WTC11 (cell line): ENCODE results near the gene PIK3CB. TPM values are rescaled to one million over a fixed set of nuclear protein-coding genes. Genes with fewer than 3 reads are reported as not detected.

Experiments
- ATAC-seq: fragments of 200-7000 bp; cut with Tn5 transposase; 2 replicates; pipeline ENCODE4 v1.10.0; 2021; ENCODE audit warnings: mild to moderate bottlenecking, moderate library complexity
- CTCF ChIA-PET: fragments of 300-600 bp; sonication (Branson Sonifier 250); formaldehyde crosslinking; loops from one replicate; lab custom pipeline; 2021; ENCODE audit warnings: antibody characterized with exemption; lab: Charles Lee
- POLR2A ChIA-PET: fragments of 350-600 bp; sonication (Branson Sonifier 250); formaldehyde crosslinking; loops from one replicate; lab custom pipeline; 2021; ENCODE audit warnings: antibody characterized with exemption; lab: Charles Lee
- DNase-seq: peaks from one replicate; pipeline ENCODE4 v3.0.0; 2021; ENCODE audit warnings: low spot score
- H3K27ac Mint-ChIP-seq: 2 replicates; pipeline ENCODE4 v1.8.0; 2021; ENCODE audit warnings: mixed read lengths
- H3K27me3 Mint-ChIP-seq: 2 replicates; pipeline ENCODE4 v1.8.0; 2021; ENCODE audit warnings: low read depth, mild to moderate bottlenecking, moderate library complexity, mixed read lengths
- H3K36me3 Mint-ChIP-seq: 2 replicates; pipeline ENCODE4 v1.8.0; 2021; ENCODE audit warnings: mixed read lengths
- H3K4me1 Mint-ChIP-seq: 2 replicates; pipeline ENCODE4 v1.8.0; 2022; ENCODE audit warnings: mixed read lengths
- H3K4me3 Mint-ChIP-seq: 2 replicates; pipeline ENCODE4 v1.8.0; 2021; ENCODE audit warnings: mild to moderate bottlenecking, moderate library complexity, mixed read lengths
- H3K9me3 Mint-ChIP-seq: 2 replicates; pipeline ENCODE4 v1.8.0; 2021; ENCODE audit warnings: mixed read lengths
- CBFB ChIP-seq: sonication (generic); formaldehyde crosslinking; IDR thresholded peaks from 2 replicates; pipeline ENCODE4 v1.8.1; 2022; ENCODE audit warnings: mild to moderate bottlenecking, low read depth, missing genetic modification reagents
- FOXJ3 ChIP-seq: sonication (generic); formaldehyde crosslinking; IDR thresholded peaks from 2 replicates; pipeline ENCODE4 v1.9.0; 2021; ENCODE audit warnings: missing genetic modification reagents, mild to moderate bottlenecking, borderline replicate concordance
- GABPB1 ChIP-seq: sonication (generic); formaldehyde crosslinking; IDR thresholded peaks from 2 replicates; pipeline ENCODE4 v1.8.1; 2023; ENCODE audit warnings: mild to moderate bottlenecking, missing genetic modification reagents
- GRHL2 ChIP-seq: fragments of 250-450 bp; sonication (Bioruptor Pico); IDR thresholded peaks from 2 replicates; pipeline ENCODE4 v1.8.0; 2022; ENCODE audit warnings: mild to moderate bottlenecking, moderate library complexity; ENCODE audit not compliant: insufficient replicate concordance, severe bottlenecking
- TP53 ChIP-seq: sonication (generic); formaldehyde crosslinking; IDR thresholded peaks from 2 replicates; pipeline ENCODE4 v1.8.1; 2023; ENCODE audit warnings: mild to moderate bottlenecking, missing genetic modification reagents
- ZNF232 ChIP-seq: sonication (generic); formaldehyde crosslinking; IDR thresholded peaks from 2 replicates; pipeline ENCODE4 v1.8.0; 2022; ENCODE audit warnings: mild to moderate bottlenecking, missing genetic modification reagents
- ZNF423 ChIP-seq: fragments of 250-450 bp; sonication (Bioruptor Pico); IDR thresholded peaks from 2 replicates; pipeline ENCODE4 v2.1.2; 2022; ENCODE audit warnings: mild to moderate bottlenecking, moderate library complexity
- ZNF671 ChIP-seq: fragments of 250-450 bp; sonication (Bioruptor Pico); IDR thresholded peaks from 2 replicates; pipeline ENCODE4 v1.8.0; 2021; ENCODE audit warnings: mild to moderate bottlenecking
- total RNA-seq: library from RNA; stranded (reverse); gene quantifications from 3 replicates; pipeline ENCODE4 v1.2.3, GENCODE V29; 2021
- TF ChIP-seq, protein P1 (sequence below): fragments of 250-450 bp; sonication (Bioruptor Pico); IDR thresholded peaks from 2 replicates; pipeline ENCODE4 v1.9.0; 2021; ENCODE audit warnings: mild to moderate bottlenecking
- TF ChIP-seq, protein P2 (sequence below): fragments of 200-600 bp; IDR thresholded peaks from 2 replicates; pipeline ENCODE4 v1.8.0; 2022; ENCODE audit warnings: antibody characterized with exemption
- TF ChIP-seq, protein P3 (sequence below): fragments of 250-450 bp; sonication (Bioruptor Pico); IDR thresholded peaks from 2 replicates; pipeline ENCODE4 v2.1.2; 2022; ENCODE audit warnings: mild to moderate bottlenecking, moderate library complexity
- TF ChIP-seq, protein P4 (sequence below): fragments of 250-450 bp; sonication (Bioruptor Pico); IDR thresholded peaks from 2 replicates; pipeline ENCODE4 v1.9.0; 2021; ENCODE audit warnings: moderate library complexity, mild to moderate bottlenecking, inconsistent platforms, borderline replicate concordance
- TF ChIP-seq, protein P5 (sequence below): sonication (generic); formaldehyde crosslinking; IDR thresholded peaks from 2 replicates; pipeline ENCODE4 v1.8.1; 2022; ENCODE audit warnings: low read depth, missing genetic modification reagents, borderline replicate concordance
- TF ChIP-seq, protein P6 (sequence below): sonication (generic); formaldehyde crosslinking; IDR thresholded peaks from 2 replicates; pipeline ENCODE4 v1.8.1; 2023; ENCODE audit warnings: mild to moderate bottlenecking, missing genetic modification reagents, borderline replicate concordance
- TF ChIP-seq, protein P7 (sequence below): sonication (generic); formaldehyde crosslinking; IDR thresholded peaks from 2 replicates; pipeline ENCODE4 v1.8.1; 2023; ENCODE audit warnings: mild to moderate bottlenecking, missing genetic modification reagents
- TF ChIP-seq, protein P8 (sequence below): sonication (generic); formaldehyde crosslinking; conservative IDR thresholded peaks from 2 replicates; pipeline ENCODE4 v1.8.1; 2022; ENCODE audit warnings: mild to moderate bottlenecking, missing genetic modification reagents
- TF ChIP-seq, protein P9 (sequence below): fragments of 250-450 bp; sonication (Bioruptor Pico); conservative IDR thresholded peaks from 2 replicates; pipeline ENCODE4 v1.9.0; 2021; ENCODE audit warnings: mild to moderate bottlenecking

PIK3CB gene
- total RNA-seq, 1 experiment from 2014 or later, result 36.0 TPM

DNA sequence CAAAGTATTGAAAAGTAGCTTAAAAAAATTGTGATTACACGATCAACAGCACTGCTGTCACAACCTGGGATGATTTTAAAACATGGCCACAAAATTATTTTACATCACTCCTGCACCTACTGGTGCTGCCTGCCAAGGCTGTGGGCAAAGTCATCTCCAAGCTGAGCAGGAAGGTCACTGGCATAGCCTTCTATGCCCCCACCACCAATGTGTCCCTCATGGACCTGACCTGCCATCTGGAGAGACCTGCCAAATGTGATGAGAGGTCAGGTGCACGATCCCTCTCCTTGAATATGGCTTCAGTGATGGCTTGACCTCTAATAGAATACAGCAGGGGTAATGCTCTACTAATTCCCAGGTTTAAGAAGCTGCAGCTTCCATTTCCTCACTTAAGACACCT is 57.8 kb downstream of the PIK3CB start:
- peaks cover 13% of the 10 kb centered on the region for H3K4me1 Mint-ChIP-seq
- DNase-seq (no peak), ATAC-seq (no peak)
- H3K9me3 Mint-ChIP-seq, result no peaks in the 10 kb centered on the region
- H3K27ac Mint-ChIP-seq, result no peak overlapping the region
- TF ChIP-seq GABPB1 (CRISPR knock-in tag) (no peak), ZNF671 (no peak), ZNF232 (CRISPR knock-in tag) (no peak), ZNF423 (no peak), CBFB (CRISPR knock-in tag) (no peak), GRHL2 (no peak), TP53 (CRISPR knock-in tag) (no peak), FOXJ3 (CRISPR knock-in tag) (no peak)
- TF ChIP-seq, protein P1, sequence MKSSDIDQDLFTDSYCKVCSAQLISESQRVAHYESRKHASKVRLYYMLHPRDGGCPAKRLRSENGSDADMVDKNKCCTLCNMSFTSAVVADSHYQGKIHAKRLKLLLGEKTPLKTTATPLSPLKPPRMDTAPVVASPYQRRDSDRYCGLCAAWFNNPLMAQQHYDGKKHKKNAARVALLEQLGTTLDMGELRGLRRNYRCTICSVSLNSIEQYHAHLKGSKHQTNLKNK (CRISPR knock-in tag), result no peak
- TF ChIP-seq, protein P2, sequence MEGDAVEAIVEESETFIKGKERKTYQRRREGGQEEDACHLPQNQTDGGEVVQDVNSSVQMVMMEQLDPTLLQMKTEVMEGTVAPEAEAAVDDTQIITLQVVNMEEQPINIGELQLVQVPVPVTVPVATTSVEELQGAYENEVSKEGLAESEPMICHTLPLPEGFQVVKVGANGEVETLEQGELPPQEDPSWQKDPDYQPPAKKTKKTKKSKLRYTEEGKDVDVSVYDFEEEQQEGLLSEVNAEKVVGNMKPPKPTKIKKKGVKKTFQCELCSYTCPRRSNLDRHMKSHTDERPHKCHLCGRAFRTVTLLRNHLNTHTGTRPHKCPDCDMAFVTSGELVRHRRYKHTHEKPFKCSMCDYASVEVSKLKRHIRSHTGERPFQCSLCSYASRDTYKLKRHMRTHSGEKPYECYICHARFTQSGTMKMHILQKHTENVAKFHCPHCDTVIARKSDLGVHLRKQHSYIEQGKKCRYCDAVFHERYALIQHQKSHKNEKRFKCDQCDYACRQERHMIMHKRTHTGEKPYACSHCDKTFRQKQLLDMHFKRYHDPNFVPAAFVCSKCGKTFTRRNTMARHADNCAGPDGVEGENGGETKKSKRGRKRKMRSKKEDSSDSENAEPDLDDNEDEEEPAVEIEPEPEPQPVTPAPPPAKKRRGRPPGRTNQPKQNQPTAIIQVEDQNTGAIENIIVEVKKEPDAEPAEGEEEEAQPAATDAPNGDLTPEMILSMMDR, result no peak
- TF ChIP-seq, protein P3, sequence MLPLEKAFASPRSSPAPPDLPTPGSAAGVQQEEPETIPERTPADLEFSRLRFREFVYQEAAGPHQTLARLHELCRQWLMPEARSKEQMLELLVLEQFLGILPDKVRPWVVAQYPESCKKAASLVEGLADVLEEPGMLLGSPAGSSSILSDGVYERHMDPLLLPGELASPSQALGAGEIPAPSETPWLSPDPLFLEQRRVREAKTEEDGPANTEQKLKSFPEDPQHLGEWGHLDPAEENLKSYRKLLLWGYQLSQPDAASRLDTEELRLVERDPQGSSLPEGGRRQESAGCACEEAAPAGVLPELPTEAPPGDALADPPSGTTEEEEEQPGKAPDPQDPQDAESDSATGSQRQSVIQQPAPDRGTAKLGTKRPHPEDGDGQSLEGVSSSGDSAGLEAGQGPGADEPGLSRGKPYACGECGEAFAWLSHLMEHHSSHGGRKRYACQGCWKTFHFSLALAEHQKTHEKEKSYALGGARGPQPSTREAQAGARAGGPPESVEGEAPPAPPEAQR (CRISPR knock-in tag), result no peak
- TF ChIP-seq, protein P4, sequence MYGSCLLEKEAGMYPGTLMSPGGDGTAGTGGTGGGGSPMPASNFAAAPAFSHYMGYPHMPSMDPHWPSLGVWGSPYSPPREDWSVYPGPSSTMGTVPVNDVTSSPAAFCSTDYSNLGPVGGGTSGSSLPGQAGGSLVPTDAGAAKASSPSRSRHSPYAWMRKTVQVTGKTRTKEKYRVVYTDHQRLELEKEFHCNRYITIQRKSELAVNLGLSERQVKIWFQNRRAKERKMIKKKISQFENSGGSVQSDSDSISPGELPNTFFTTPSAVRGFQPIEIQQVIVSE (CRISPR knock-in tag), result no peak
- TF ChIP-seq, protein P5, sequence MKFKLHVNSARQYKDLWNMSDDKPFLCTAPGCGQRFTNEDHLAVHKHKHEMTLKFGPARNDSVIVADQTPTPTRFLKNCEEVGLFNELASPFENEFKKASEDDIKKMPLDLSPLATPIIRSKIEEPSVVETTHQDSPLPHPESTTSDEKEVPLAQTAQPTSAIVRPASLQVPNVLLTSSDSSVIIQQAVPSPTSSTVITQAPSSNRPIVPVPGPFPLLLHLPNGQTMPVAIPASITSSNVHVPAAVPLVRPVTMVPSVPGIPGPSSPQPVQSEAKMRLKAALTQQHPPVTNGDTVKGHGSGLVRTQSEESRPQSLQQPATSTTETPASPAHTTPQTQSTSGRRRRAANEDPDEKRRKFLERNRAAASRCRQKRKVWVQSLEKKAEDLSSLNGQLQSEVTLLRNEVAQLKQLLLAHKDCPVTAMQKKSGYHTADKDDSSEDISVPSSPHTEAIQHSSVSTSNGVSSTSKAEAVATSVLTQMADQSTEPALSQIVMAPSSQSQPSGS (CRISPR knock-in tag), result no peak
- TF ChIP-seq, protein P6, sequence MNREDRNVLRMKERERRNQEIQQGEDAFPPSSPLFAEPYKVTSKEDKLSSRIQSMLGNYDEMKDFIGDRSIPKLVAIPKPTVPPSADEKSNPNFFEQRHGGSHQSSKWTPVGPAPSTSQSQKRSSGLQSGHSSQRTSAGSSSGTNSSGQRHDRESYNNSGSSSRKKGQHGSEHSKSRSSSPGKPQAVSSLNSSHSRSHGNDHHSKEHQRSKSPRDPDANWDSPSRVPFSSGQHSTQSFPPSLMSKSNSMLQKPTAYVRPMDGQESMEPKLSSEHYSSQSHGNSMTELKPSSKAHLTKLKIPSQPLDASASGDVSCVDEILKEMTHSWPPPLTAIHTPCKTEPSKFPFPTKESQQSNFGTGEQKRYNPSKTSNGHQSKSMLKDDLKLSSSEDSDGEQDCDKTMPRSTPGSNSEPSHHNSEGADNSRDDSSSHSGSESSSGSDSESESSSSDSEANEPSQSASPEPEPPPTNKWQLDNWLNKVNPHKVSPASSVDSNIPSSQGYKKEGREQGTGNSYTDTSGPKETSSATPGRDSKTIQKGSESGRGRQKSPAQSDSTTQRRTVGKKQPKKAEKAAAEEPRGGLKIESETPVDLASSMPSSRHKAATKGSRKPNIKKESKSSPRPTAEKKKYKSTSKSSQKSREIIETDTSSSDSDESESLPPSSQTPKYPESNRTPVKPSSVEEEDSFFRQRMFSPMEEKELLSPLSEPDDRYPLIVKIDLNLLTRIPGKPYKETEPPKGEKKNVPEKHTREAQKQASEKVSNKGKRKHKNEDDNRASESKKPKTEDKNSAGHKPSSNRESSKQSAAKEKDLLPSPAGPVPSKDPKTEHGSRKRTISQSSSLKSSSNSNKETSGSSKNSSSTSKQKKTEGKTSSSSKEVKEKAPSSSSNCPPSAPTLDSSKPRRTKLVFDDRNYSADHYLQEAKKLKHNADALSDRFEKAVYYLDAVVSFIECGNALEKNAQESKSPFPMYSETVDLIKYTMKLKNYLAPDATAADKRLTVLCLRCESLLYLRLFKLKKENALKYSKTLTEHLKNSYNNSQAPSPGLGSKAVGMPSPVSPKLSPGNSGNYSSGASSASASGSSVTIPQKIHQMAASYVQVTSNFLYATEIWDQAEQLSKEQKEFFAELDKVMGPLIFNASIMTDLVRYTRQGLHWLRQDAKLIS (CRISPR knock-in tag), result no peak
- TF ChIP-seq, protein P7, sequence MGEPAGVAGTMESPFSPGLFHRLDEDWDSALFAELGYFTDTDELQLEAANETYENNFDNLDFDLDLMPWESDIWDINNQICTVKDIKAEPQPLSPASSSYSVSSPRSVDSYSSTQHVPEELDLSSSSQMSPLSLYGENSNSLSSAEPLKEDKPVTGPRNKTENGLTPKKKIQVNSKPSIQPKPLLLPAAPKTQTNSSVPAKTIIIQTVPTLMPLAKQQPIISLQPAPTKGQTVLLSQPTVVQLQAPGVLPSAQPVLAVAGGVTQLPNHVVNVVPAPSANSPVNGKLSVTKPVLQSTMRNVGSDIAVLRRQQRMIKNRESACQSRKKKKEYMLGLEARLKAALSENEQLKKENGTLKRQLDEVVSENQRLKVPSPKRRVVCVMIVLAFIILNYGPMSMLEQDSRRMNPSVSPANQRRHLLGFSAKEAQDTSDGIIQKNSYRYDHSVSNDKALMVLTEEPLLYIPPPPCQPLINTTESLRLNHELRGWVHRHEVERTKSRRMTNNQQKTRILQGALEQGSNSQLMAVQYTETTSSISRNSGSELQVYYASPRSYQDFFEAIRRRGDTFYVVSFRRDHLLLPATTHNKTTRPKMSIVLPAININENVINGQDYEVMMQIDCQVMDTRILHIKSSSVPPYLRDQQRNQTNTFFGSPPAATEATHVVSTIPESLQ (CRISPR knock-in tag), result no peak
- TF ChIP-seq, protein P8, sequence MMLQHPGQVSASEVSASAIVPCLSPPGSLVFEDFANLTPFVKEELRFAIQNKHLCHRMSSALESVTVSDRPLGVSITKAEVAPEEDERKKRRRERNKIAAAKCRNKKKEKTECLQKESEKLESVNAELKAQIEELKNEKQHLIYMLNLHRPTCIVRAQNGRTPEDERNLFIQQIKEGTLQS (CRISPR knock-in tag), result no peak
- TF ChIP-seq, protein P9, sequence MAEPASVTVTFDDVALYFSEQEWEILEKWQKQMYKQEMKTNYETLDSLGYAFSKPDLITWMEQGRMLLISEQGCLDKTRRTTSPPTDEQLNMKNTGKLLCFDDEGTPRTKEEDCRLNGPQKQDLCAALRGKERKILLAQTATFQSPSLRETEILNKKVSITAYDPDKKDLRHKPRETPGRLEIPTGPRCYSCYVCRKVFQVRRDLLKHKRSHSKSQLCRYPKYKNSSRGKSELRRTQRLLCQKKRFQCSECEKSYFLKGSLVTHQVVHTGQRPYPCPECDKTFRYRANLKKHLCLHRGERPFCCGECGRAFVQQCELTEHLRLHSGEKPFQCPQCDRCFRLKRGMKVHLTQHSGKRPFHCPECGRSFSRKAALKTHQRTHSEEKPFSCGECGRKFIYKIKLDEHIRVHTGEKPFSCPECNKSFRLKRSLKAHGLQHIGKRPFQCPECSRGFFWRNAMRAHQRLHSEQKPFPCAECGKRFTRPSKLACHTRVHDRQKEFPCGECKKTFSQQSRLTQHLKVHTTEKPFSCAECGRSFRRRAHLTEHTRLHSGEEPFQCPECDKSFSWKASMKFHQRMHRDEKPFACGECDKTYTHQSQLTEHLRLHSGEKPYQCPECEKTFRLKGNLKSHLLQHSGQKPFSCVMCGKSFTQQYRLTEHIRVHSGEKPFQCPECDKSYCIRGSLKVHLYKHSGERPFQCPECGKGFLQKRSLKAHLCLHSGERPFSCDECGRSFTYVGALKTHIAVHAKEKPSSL, result no peak
- ChIA-PET POLR2A (interaction anchor here (0.6 kb wide), 1 partner anchor 139 kb away, joined by 3 read pairs; no protein-coding TSS in a partner anchor), CTCF (interaction anchor here (0.6 to 2.2 kb wide), 3 partner anchors 9 to 139 kb away, joined by 4 to 7 read pairs (median 7); no protein-coding TSS in a partner anchor)
- H3K4me3 Mint-ChIP-seq, result no peak overlapping the region
- peaks cover 7% of the 10 kb centered on the region for H3K36me3 Mint-ChIP-seq
- H3K27me3 Mint-ChIP-seq, result no peaks in the 10 kb centered on the region
